GM23248 (cell line): Measurements from ENCODE around the gene NOL4L.

Experiments used
- EZH2 ChIP-seq: fragments of 200-600 bp; sonication (generic); IDR thresholded peaks from 2 replicates; pipeline ENCODE4 v1.6.1; 2018; ENCODE audit warnings: antibody characterized with exemption, mild to moderate bottlenecking; ENCODE audit not compliant: insufficient read depth, poor library complexity, severe bottlenecking
- EZH2phosphoT487 ChIP-seq: fragments of 200-600 bp; sonication (generic); IDR thresholded peaks from 2 replicates; pipeline ENCODE4 v1.6.1; 2018; ENCODE audit warnings: antibody characterized with exemption, moderate library complexity, mild to moderate bottlenecking, low read depth; ENCODE audit not compliant: insufficient read depth

- TF ChIP-seq EZH2: no peak
- TF ChIP-seq EZH2phosphoT487: no peak
Observed at GRCh38 chr20:32451340-32451681, 133.8 kb downstream of the NOL4L start.
